Lung (tissue), 12 donors: Measurements from ENCODE around the gene TRPM7. TPM values are rescaled to one million over a fixed set of nuclear protein-coding genes. Genes with fewer than 3 reads are reported as not detected.

Experiments
- ATAC-seq: fragments of 200-7000 bp; cut with Tn5 transposase; one replicate; pipeline ENCODE4 v1.9.1; 2020; ENCODE audit warnings: moderate number of reproducible peaks; ENCODE audit not compliant: insufficient read depth, low FRiP score
- DNase-seq, 3 donors: peaks; one replicate each; pipeline ENCODE4 v3.0.0-alpha.2; 2013 to 2017
- H3K27ac ChIP-seq, 2 donors: one replicate each; pipeline ENCODE4 v1.5.1; 2013; ENCODE audit warnings: mild to moderate bottlenecking in 2 of 2, moderate library complexity in 2 of 2, control low read depth in 1 of 2, inconsistent platforms in 1 of 2, low read depth in 1 of 2, low read length in 1 of 2
- H3K27me3 ChIP-seq, 3 donors: one replicate each; pipeline ENCODE4 v1.5.1; 2013; ENCODE audit warnings: low read length in 2 of 3; ENCODE audit not compliant: control insufficient read depth in 3 of 3, insufficient read depth in 3 of 3
- H3K36me3 ChIP-seq, 4 donors: one replicate each; pipeline ENCODE4 v1.5.1; 2013; ENCODE audit warnings: low read length in 4 of 4, mild to moderate bottlenecking in 1 of 4, moderate library complexity in 1 of 4; ENCODE audit not compliant: control insufficient read depth in 4 of 4, insufficient read depth in 4 of 4
- H3K4me1 ChIP-seq, 5 donors: one replicate each; pipeline ENCODE4 v1.5.1; 2013; ENCODE audit warnings: low read length in 5 of 5, mild to moderate bottlenecking in 2 of 5, moderate library complexity in 1 of 5; ENCODE audit not compliant: control insufficient read depth in 5 of 5, insufficient read depth in 5 of 5
- H3K4me3 ChIP-seq: one replicate; pipeline ENCODE4 v1.5.1; 2013; ENCODE audit warnings: mild to moderate bottlenecking, control low read depth, moderate library complexity
- H3K9ac ChIP-seq, 2 donors: one replicate each; pipeline ENCODE4 v1.5.1; 2013; ENCODE audit warnings: low read length in 2 of 2, control low read depth in 1 of 2; ENCODE audit not compliant: insufficient read depth in 1 of 2
- H3K9me3 ChIP-seq, 4 donors: one replicate each; pipeline ENCODE4 v1.5.1; 2013; ENCODE audit warnings: low read length in 3 of 4, mild to moderate bottlenecking in 1 of 4, moderate library complexity in 1 of 4; ENCODE audit not compliant: control insufficient read depth in 4 of 4, insufficient read depth in 3 of 4
- CTCF ChIP-seq: IDR thresholded peaks from 2 replicates; pipeline ENCODE4 v1.5.1; 2012; ENCODE audit warnings: mild to moderate bottlenecking; ENCODE audit errors: control extremely low read depth, extremely low read depth
- WGBS, 2 donors: extraction: QIAGEN DNeasy Blood & Tissue Kit; methylation state at CpG; one replicate each; pipeline ENCODE4 v1.1.7; 2013; 5-methylcytosine and 5-hydroxymethylcytosine counted together
- polyA plus RNA-seq, 2 donors: library from polyadenylated mRNA; stranded (reverse); fragments of 200-250 nt; gene quantifications; one replicate each; pipeline ENCODE4 v1.2.1, GENCODE V29; 2013
- total RNA-seq, 2 donors: library from RNA; depleted of rRNA in 1 of 2; stranded (reverse); fragments of >200 nt in 1 of 2; gene quantifications; one replicate each; pipeline ENCODE4 v1.2.1, GENCODE V29; 2014 to 2021
- donor health status: control.
- donor health status: control.
- donor health status: Bipolar disorder and iron deficiency.
- donor health status: healthy.
- donor health status: DM: yes; HTN: yes; CAD: no.

The TRPM7 gene
- total and polyA plus RNA-seq, 4 donors = 9.1 to 77.7 (median 20.7) TPM

GRCh38 chr15:50653156-50653743 lies 33.3 kb downstream of the TRPM7 start:
- DNase-seq = no peak
- Histone ChIP-seq H3K27ac (no peak overlapping the region), H3K9me3 (no peaks in the 10 kb centered on the region), H3K4me3 (no peak overlapping the region), H3K36me3 (peaks cover 15 to 34% (median 23%) of the 10 kb centered on the region in 4 donors), H3K27me3 (no peaks in the 10 kb centered on the region), H3K9ac (no peak overlapping the region), H3K4me1 (no peaks in the 10 kb centered on the region)
- WGBS, 2 donors = 86 to 91% methylated on average over 6 of the region's 6 CpGs
- ATAC-seq = no peak
- no peak for TF ChIP-seq CTCF

GRCh38 chr15:50652671-50653070 lies 33.9 kb downstream of the TRPM7 start:
- Histone ChIP-seq H3K4me1 (no peaks in the 10 kb centered on the region), H3K36me3 (peaks cover 15 to 34% (median 23%) of the 10 kb centered on the region in 4 donors), H3K9ac (no peak overlapping the region), H3K9me3 (no peaks in the 10 kb centered on the region), H3K4me3 (no peak overlapping the region), H3K27me3 (no peaks in the 10 kb centered on the region), H3K27ac (no peak overlapping the region)
- no peak for TF ChIP-seq CTCF
- ATAC-seq (no peak), DNase-seq (no peak)
- 93 to 100% methylated on average over 3 of the region's 3 CpGs for WGBS, 2 donors

- Histone ChIP-seq H3K9ac (no peak overlapping the region), H3K9me3 (no peaks in the 10 kb centered on the region), H3K4me3 (no peak overlapping the region), H3K36me3 (peaks cover 13 to 29% (median 15%) of the 10 kb centered on the region in 4 donors), H3K4me1 (peaks cover 0 to 1% (median 0%) of the 10 kb centered on the region in 5 donors), H3K27ac (no peak overlapping the region), H3K27me3 (no peaks in the 10 kb centered on the region)
- no peak for TF ChIP-seq CTCF
- WGBS, 2 donors = 88 to 89% methylated on average over 2 of the region's 2 CpGs
- no peak for ATAC-seq
- no peak for DNase-seq
Observed at GRCh38 chr15:50641318-50641717, 45.3 kb downstream of the TRPM7 start.

GRCh38 chr15:50636146-50636545 lies 50.5 kb downstream of the TRPM7 start:
- peaks cover 9 to 19% (median 15%) of the 10 kb centered on the region in 4 donors for H3K36me3 ChIP-seq

More at GRCh38 chr15:50636146-50636545, 50.5 kb downstream of the TRPM7 start:
- ATAC-seq (no peak), DNase-seq (no peak)
- 97 to 99% methylated on average over 9 of the region's 9 CpGs for WGBS, 2 donors
- TF ChIP-seq CTCF = no peak
- H3K9ac ChIP-seq = no peak overlapping the region
- no peaks in the 10 kb centered on the region for H3K27me3 ChIP-seq
- no peak overlapping the region for H3K4me3 ChIP-seq
- H3K9me3 ChIP-seq = no peaks in the 10 kb centered on the region
- no peak overlapping the region for H3K27ac ChIP-seq
- H3K4me1 ChIP-seq = no peaks in the 10 kb centered on the region
